Osteoblast (primary cell): ENCODE data around the gene NGFR. TPM values are rescaled to one million over a fixed set of nuclear protein-coding genes. Genes with fewer than 3 reads are reported as not detected.

Experiments used
- DNase-seq: peaks from one replicate; pipeline ENCODE4 v3.0.0; 2011; ENCODE audit warnings: low spot score, mixed read lengths; ENCODE audit not compliant: insufficient read length; ENCODE audit errors: missing footprints
- H2AFZ ChIP-seq: 2 replicates; pipeline ENCODE4 v1.6.0; 2011; ENCODE audit warnings: mild to moderate bottlenecking, low read length
- H3K27ac ChIP-seq: 2 replicates; pipeline ENCODE4 v1.5.1; 2011; ENCODE audit warnings: mild to moderate bottlenecking, low read depth, low read length, moderate library complexity
- H3K27me3 ChIP-seq: 2 replicates; pipeline ENCODE4 v1.6.0; 2012; ENCODE audit warnings: mild to moderate bottlenecking, control low read depth, inconsistent platforms, low read length, moderate library complexity; ENCODE audit not compliant: insufficient read depth
- H3K36me3 ChIP-seq: 2 replicates; pipeline ENCODE4 v1.5.1; 2011; ENCODE audit warnings: mild to moderate bottlenecking, low read length, control low read depth, moderate library complexity; ENCODE audit not compliant: insufficient read depth
- H3K4me1 ChIP-seq: 2 replicates; pipeline ENCODE4 v1.5.1; 2011; ENCODE audit warnings: mild to moderate bottlenecking, low read length, control low read depth, moderate library complexity; ENCODE audit not compliant: insufficient read depth
- H3K4me2 ChIP-seq: 2 replicates; pipeline ENCODE4 v1.6.0; 2011; ENCODE audit warnings: mild to moderate bottlenecking, low read length; ENCODE audit not compliant: insufficient read depth
- H3K4me3 ChIP-seq: fragments of 200-600 bp; sonication (generic); 3 replicates; pipeline ENCODE4 v1.5.1; 2012; ENCODE audit warnings: mild to moderate bottlenecking, low read length, inconsistent platforms; ENCODE audit not compliant: insufficient read depth
- H3K79me2 ChIP-seq: 2 replicates; pipeline ENCODE4 v1.6.0; 2012; ENCODE audit warnings: mild to moderate bottlenecking, low read length, control low read depth, inconsistent platforms; ENCODE audit not compliant: insufficient read depth
- H3K9me3 ChIP-seq: 2 replicates; pipeline ENCODE4 v1.5.1; 2011; ENCODE audit warnings: low read depth, low read length, control low read depth
- H4K20me1 ChIP-seq: 2 replicates; pipeline ENCODE4 v1.6.0; 2012; ENCODE audit warnings: mild to moderate bottlenecking, low read length, control low read depth; ENCODE audit not compliant: insufficient read depth
- CTCF ChIP-seq: IDR thresholded peaks from 2 replicates; pipeline ENCODE4 v1.5.1; 2011; ENCODE audit warnings: mild to moderate bottlenecking, low read depth, low read length, moderate library complexity; ENCODE audit errors: extremely low read depth
- total RNA-seq: library from RNA; depleted of rRNA; stranded (reverse); fragments of >200 nt; gene quantifications from 2 replicates; pipeline ENCODE4 v1.2.3, GENCODE V29; 2012

Gene NGFR
- total RNA-seq, 1 donor = under 0.01 TPM

DNA sequence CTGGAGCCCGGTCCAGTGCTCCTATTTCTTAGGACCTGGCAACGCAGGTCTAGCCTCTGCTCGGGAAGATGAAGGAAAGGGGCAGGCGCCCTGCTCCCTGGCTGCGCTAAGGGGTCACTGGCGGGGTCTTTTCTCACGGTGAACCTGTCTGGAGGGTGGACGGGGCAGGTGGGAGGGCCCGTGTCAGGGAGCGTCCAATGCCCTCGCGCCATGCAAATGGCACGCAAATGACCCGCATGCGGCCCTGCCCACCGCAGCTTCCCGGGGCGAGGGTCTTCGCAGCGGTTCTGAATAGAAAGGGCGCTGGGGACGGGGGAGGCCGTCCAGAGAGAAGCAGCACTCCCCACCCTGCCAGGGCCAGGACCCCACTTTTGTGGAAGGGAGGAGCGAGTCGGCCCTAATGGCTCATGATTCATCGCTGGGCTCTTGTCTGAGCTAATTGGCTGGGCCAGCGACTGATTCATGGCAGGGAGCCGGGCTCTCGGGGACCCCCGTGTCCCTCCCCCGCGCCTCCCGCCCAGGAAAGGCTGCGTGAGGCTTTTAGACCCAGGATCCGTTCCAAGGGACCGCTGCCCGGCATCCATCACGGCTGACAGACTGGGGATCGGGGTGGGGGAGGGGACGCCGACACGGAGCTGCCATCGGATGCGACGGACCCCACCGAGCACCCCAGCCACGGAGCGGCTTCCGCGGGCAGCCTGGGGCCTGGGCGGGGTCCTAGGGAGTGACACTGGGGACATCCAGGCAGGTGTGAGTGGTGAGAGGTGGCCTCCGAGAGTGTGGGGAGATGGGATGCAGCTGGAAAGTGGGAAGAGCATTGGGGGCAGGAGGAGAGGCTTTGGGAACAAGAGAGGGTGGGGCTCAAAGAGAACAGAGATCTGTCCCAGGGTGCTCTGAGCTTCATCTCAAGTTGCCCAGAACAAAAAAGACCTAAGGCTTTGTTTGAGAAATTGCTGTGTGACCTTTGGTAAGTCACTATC is 25.0 kb upstream of the NGFR start:
- Histone ChIP-seq H3K27ac (no peak overlapping the region), H3K4me1 (no peaks in the 10 kb centered on the region), H3K4me2 (peak overlapping the region; percentile 41), H3K27me3 (peaks cover 55% of the 10 kb centered on the region), H3K36me3 (no peaks in the 10 kb centered on the region), H2AFZ (no peak overlapping the region), H3K4me3 (peak overlapping the region; percentile 11), H3K9me3 (no peaks in the 10 kb centered on the region), H4K20me1 (no peaks in the 10 kb centered on the region), H3K79me2 (no peaks in the 10 kb centered on the region)
- TF ChIP-seq CTCF = no peak
- no peak for DNase-seq

GRCh38 chr17:49471089-49471683 is 23.9 kb upstream of the NGFR start:
- TF ChIP-seq CTCF = no peak
- Histone ChIP-seq H3K27ac (no peak overlapping the region), H3K4me1 (no peaks in the 10 kb centered on the region), H3K36me3 (no peaks in the 10 kb centered on the region), H2AFZ (no peak overlapping the region), H3K4me3 (no peak overlapping the region), H3K79me2 (no peaks in the 10 kb centered on the region), H3K27me3 (peaks cover 56% of the 10 kb centered on the region), H3K9me3 (no peaks in the 10 kb centered on the region), H4K20me1 (no peaks in the 10 kb centered on the region), H3K4me2 (no peak overlapping the region)
- no peak for DNase-seq

- TF ChIP-seq CTCF = no peak
- Histone ChIP-seq H3K79me2 (no peaks in the 10 kb centered on the region), H4K20me1 (no peaks in the 10 kb centered on the region), H3K27me3 (peaks cover 56% of the 10 kb centered on the region), H3K9me3 (no peaks in the 10 kb centered on the region), H3K27ac (no peak overlapping the region), H3K4me2 (no peak overlapping the region), H3K4me3 (no peak overlapping the region), H3K36me3 (no peaks in the 10 kb centered on the region), H2AFZ (no peak overlapping the region), H3K4me1 (no peaks in the 10 kb centered on the region)
- DNase-seq = no peak
These were observed 23.3 kb upstream of the NGFR start for GRCh38 chr17:49471769-49472168.

DNA sequence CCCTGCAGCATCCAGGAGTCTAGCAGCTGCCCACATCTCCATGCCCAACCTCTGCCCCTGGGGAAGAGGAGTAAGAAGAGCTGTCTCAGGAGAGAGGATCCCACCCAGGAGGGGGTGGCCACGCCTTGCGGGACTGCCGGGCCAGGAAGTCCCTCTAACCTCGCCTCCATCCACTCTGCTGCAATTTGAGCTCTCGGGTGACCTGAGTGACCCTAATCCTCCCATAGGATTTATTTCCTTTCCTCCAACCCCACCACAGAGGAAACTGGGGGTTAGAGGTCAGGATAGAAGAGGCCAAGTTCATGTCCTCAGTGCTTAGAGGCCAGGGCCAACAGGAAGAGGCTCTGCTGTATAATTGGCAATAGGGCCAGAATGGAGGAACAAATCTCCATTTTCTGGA is 22.6 kb upstream of the NGFR start:
- peaks cover 56% of the 10 kb centered on the region for H3K27me3 ChIP-seq
- H3K9me3 ChIP-seq = no peaks in the 10 kb centered on the region
- H4K20me1 ChIP-seq = no peaks in the 10 kb centered on the region
- H3K4me2 ChIP-seq = no peak overlapping the region
- no peak overlapping the region for H3K4me3 ChIP-seq
- TF ChIP-seq CTCF = no peak
- H2AFZ ChIP-seq = no peak overlapping the region
- no peaks in the 10 kb centered on the region for H3K79me2 ChIP-seq
- no peaks in the 10 kb centered on the region for H3K36me3 ChIP-seq
- H3K27ac ChIP-seq = no peak overlapping the region
- no peaks in the 10 kb centered on the region for H3K4me1 ChIP-seq
- DNase-seq = no peak
